Right lobe of liver (tissue), 6 donors: ENCODE measurements around the gene AGO3. TPM values are rescaled to one million over a fixed set of nuclear protein-coding genes. Genes with fewer than 3 reads are reported as not detected.
"Not testable (repeated sequence)": the region's sequence is repeated elsewhere in the genome, so short reads cannot be mapped to it uniquely, and the experiment has no call there.

ENCODE experiments used
- ATAC-seq, 4 donors: fragments of 200-7000 bp; cut with Tn5 transposase; one replicate each; pipeline ENCODE4 v1.9.1; 2020; ENCODE audit warnings: mild to moderate bottlenecking in 4 of 4, moderate library complexity in 4 of 4
- DNase-seq, 3 donors: peaks; one replicate each; pipeline ENCODE4 v3.0.0-alpha.2; 2020
- H3K27ac ChIP-seq, 3 donors: fragments of 200-600 bp; one replicate each; pipeline ENCODE4 v1.8.0; 2022
- H3K27me3 ChIP-seq, 2 donors: fragments of 200-600 bp; one replicate each; pipeline ENCODE4 v1.8.0; 2022
- H3K36me3 ChIP-seq, 4 donors: fragments of 200-600 bp; sonication (generic) in 1 of 4; one replicate each; pipeline versions ENCODE4 v1.5.1 to v1.8.0; 2017 to 2022; ENCODE audit warnings: control low read depth in 1 of 4
- H3K4me1 ChIP-seq, 4 donors: fragments of 200-600 bp; sonication (generic) in 1 of 4; one replicate each; pipeline versions ENCODE4 v1.5.1 to v1.8.0; 2017 to 2022; ENCODE audit warnings: control low read depth in 1 of 4
- H3K4me3 ChIP-seq, 3 donors: fragments of 200-600 bp; one replicate each; pipeline ENCODE4 v1.8.0; 2022
- H3K9me3 ChIP-seq, 4 donors: fragments of 200-600 bp; sonication (generic) in 1 of 4; one replicate each; pipeline versions ENCODE4 v1.5.1 to v1.8.0; 2017 to 2022; ENCODE audit warnings: control low read depth in 1 of 4
- CTCF ChIP-seq, 4 donors: fragments of 200-600 bp in 3 of 4; fragments of 450-650 bp in 1 of 4; IDR thresholded peaks; one replicate each; pipeline versions ENCODE4 v1.5.1 to v1.8.0; 2016 to 2022; ENCODE audit warnings: antibody characterized with exemption in 4 of 4, mild to moderate bottlenecking in 2 of 4
- POLR2A ChIP-seq: fragments of 450-650 bp; IDR thresholded peaks from one replicate; pipeline ENCODE4 v1.6.1; 2017; ENCODE audit warnings: antibody characterized with exemption, mild to moderate bottlenecking
- WGBS: methylation state at CpG from one replicate; pipeline ENCODE4 v1.1.6; 2018; ENCODE audit warnings: low coverage, low lambda C conversion rate; ENCODE audit not compliant: insufficient coverage; ENCODE audit errors: missing lambda C conversion rate; 5-methylcytosine and 5-hydroxymethylcytosine counted together
- intact Hi-C, 2 donors: fragments of 100-400 bp; cut with DNase I; formaldehyde crosslinking; loops; one replicate each; pipeline versions ENCODE4 v1.11.2 to v1.14.1; 2022
- total RNA-seq, 6 experiments: library from RNA; depleted of rRNA in 2 of 6; stranded (reverse); fragments of >200 nt in 2 of 6; fragmentation: NEBNext Ultra II Directional in 3 of 6; extraction: Animal tissue kit (Norgen Biotek cat#: 25700) in 3 of 6; gene quantifications; one replicate each; pipeline versions ENCODE4 v1.1.0 to v1.2.4, GENCODE V29; 2016 to 2023
- donor health status: DM: no; HTN: yes; CAD: no.
- donor health status: DM: no; HTN: no; CAD: no.
- donor health status: DM: no; HTN: no; CAD: no.
- donor health status: DM: no; HTN: yes; CAD: no.
- donor health status: DM: no; HTN: yes; CAD: no.

Gene AGO3
- total RNA-seq, 6 experiments from 2014 or later: 7.0 to 16.2 (median 13.1) TPM

- Histone ChIP-seq H3K27ac (no peak overlapping the region), H3K36me3 (no peaks in the 10 kb centered on the region), H3K9me3 (no peaks in the 10 kb centered on the region), H3K27me3 (no peaks in the 10 kb centered on the region), H3K4me1 (no peaks in the 10 kb centered on the region), H3K4me3 (no peak overlapping the region)
- TF ChIP-seq CTCF (IDR thresholded peaks at IDR 0.05): no peak
- TF ChIP-seq POLR2A: no peak
- no peak for ATAC-seq
- intact Hi-C loops: no loop called here
- 76% methylated on average over 2 of the region's 2 CpGs for WGBS
- no peak for DNase-seq
These were observed 16.6 kb downstream of the AGO3 start for GRCh38 chr1:35947547-35947946.

- Histone ChIP-seq H3K36me3 (no peaks in the 10 kb centered on the region), H3K4me3 (no peak overlapping the region), H3K27ac (no peak overlapping the region), H3K27me3 (no peaks in the 10 kb centered on the region), H3K9me3 (no peaks in the 10 kb centered on the region), H3K4me1 (no peaks in the 10 kb centered on the region)
- no peak for ATAC-seq
- TF ChIP-seq CTCF (IDR thresholded peaks at IDR 0.05): no peak
- TF ChIP-seq POLR2A: no peak
- DNase-seq: no peak
- intact Hi-C loops: no loop called here
- WGBS: 100% methylated on average over 1 of the region's 1 CpG
These were observed 27.7 kb downstream of the AGO3 start for GRCh38 chr1:35958558-35958957.

GRCh38 chr1:35959304-35959703 is 28.4 kb downstream of the AGO3 start:
- intact Hi-C loops: no loop called here
- Histone ChIP-seq H3K27me3 (no peaks in the 10 kb centered on the region), H3K36me3 (no peaks in the 10 kb centered on the region), H3K27ac (no peak overlapping the region), H3K4me3 (no peak overlapping the region), H3K9me3 (no peaks in the 10 kb centered on the region), H3K4me1 (no peaks in the 10 kb centered on the region)
- DNase-seq: no peak
- 82% methylated on average over 3 of the region's 3 CpGs for WGBS
- no peak for ATAC-seq
- no peak for TF ChIP-seq POLR2A
- TF ChIP-seq CTCF (IDR thresholded peaks at IDR 0.05): no peak

GRCh38 chr1:35962952-35963351 is 32.0 kb downstream of the AGO3 start:
- Histone ChIP-seq H3K36me3 (peaks cover 0 to 2% (median 0%) of the 10 kb centered on the region in 4 donors), H3K9me3 (no peaks in the 10 kb centered on the region), H3K4me3 (no peak overlapping the region), H3K27me3 (no peaks in the 10 kb centered on the region), H3K27ac (no peak overlapping the region), H3K4me1 (no peaks in the 10 kb centered on the region)
- 88% methylated on average over 2 of the region's 2 CpGs for WGBS
- ATAC-seq: no peak
- intact Hi-C loops: no loop called here
- no peak for TF ChIP-seq CTCF (IDR thresholded peaks at IDR 0.05)
- TF ChIP-seq POLR2A: no peak
- no peak for DNase-seq

GRCh38 chr1:35964277-35964676 is 33.4 kb downstream of the AGO3 start:
- H3K36me3 ChIP-seq, ATAC-seq, H3K9me3 ChIP-seq, H3K4me1 ChIP-seq, intact Hi-C loops, H3K27ac ChIP-seq, DNase-seq, H3K27me3 ChIP-seq, H3K4me3 ChIP-seq: not testable (repeated sequence)
- WGBS: 88% methylated on average over 1 of the region's 1 CpG
